Measurements from ENCODE around the gene CRAT. TPM values are rescaled to one million over a fixed set of nuclear protein-coding genes. Genes with fewer than 3 reads are reported as not detected.

CRAT gene
- total RNA-seq, 3 donors from 2014 or later = 18.7 to 74.7 (median 35.7) TPM

GRCh38 chr9:129146441-129146941 lies 35.9 kb upstream of the CRAT start:
- intact Hi-C loops (cut with DNase I; ENCODE audit: low total_unique reads) = no loop called here

DNA sequence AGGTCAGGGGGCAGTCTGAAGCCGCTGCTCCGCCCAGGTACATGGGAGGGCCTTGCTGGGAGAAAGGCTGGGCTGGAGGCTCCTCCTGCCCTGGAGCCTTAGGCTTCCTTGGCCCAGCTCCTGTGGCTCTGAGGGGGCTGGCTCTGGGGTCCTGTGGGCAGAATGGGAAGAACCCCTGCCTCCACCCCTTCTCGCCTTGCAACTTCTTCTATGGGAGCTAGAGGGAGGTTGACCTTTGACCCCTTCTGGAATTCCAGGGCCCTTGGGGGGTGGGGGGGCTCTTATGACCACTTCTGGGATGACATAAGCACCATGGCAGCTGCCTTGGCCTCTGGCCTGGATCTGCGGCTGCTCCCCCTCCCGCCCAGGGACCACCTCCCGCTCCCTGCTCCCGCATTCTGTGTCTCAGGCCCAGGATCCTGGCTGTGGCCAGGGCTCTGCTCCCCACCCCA lies 35.3 kb upstream of the CRAT start:
- no peaks in the 10 kb centered on the region for H3K9me3 ChIP-seq
- H3K36me3 ChIP-seq = no peaks in the 10 kb centered on the region
- H3K27ac ChIP-seq = peak overlapping the region; percentile 98 to 100
- peak overlapping the region in 1 of 3 donors; percentile 15 for H3K4me3 ChIP-seq
- peaks cover 39 to 52% of the 10 kb centered on the region in 2 donors for H3K4me1 ChIP-seq
- DNase-seq (ENCODE audit: low spot score in 2 of 2) = no peak
- intact Hi-C loops (cut with DNase I; ENCODE audit: low total_unique reads) = loop anchor here (2.0 kb wide), 1 partner anchor 29 kb away; no protein-coding TSS in a partner anchor
- H3K27me3 ChIP-seq = no peaks in the 10 kb centered on the region
- TF ChIP-seq POLR2AphosphoS5 (IDR thresholded peaks at IDR 0.05) (peak in 2 of 3 donors; percentile 16 to 28), POLR2A (IDR thresholded peaks at IDR 0.05) (no peak), CTCF (IDR thresholded peaks at IDR 0.05) (no peak)

More at GRCh38 chr9:129146441-129146941, 35.9 kb upstream of the CRAT start:
- Histone ChIP-seq H3K4me1 (peaks cover 35 to 46% of the 10 kb centered on the region in 2 donors), H3K9me3 (no peaks in the 10 kb centered on the region), H3K36me3 (no peaks in the 10 kb centered on the region), H3K4me3 (peak overlapping the region in 1 of 3 donors; percentile 26), H3K27me3 (no peaks in the 10 kb centered on the region), H3K27ac (peak overlapping the region; percentile 98 to 100)
- DNase-seq (ENCODE audit: low spot score in 2 of 2) = no peak
- TF ChIP-seq POLR2A (IDR thresholded peaks at IDR 0.05) (no peak), CTCF (IDR thresholded peaks at IDR 0.05) (no peak), POLR2AphosphoS5 (IDR thresholded peaks at IDR 0.05) (no peak)

GRCh38 chr9:129145316-129145715 lies 34.7 kb upstream of the CRAT start:
- intact Hi-C loops (cut with DNase I; ENCODE audit: low total_unique reads) = loop anchor here (2.0 kb wide), 1 partner anchor 29 kb away; no protein-coding TSS in a partner anchor
- Histone ChIP-seq H3K4me1 (peaks cover 45 to 58% of the 10 kb centered on the region in 2 donors), H3K36me3 (no peaks in the 10 kb centered on the region), H3K9me3 (no peaks in the 10 kb centered on the region), H3K27me3 (no peaks in the 10 kb centered on the region), H3K4me3 (peak overlapping the region in 1 of 3 donors; percentile 15), H3K27ac (peak overlapping the region; percentile 98 to 100)
- no peak for TF ChIP-seq POLR2A (IDR thresholded peaks at IDR 0.05)
- no peak for TF ChIP-seq POLR2AphosphoS5 (IDR thresholded peaks at IDR 0.05)
- TF ChIP-seq CTCF (IDR thresholded peaks at IDR 0.05) = no peak
- DNase-seq (ENCODE audit: low spot score in 2 of 2) = no peak

GRCh38 chr9:129143031-129143927 lies 32.7 kb upstream of the CRAT start:
- H3K4me3 ChIP-seq = peak overlapping the region in 1 of 3 donors; percentile 49
- peaks cover 48 to 60% of the 10 kb centered on the region in 2 donors for H3K4me1 ChIP-seq
- intact Hi-C loops (cut with DNase I; ENCODE audit: low total_unique reads) = no loop called here
- TF ChIP-seq POLR2AphosphoS5 (IDR thresholded peaks at IDR 0.05) = peak; percentile 42 to 63 (median 63)
- TF ChIP-seq POLR2A (IDR thresholded peaks at IDR 0.05) = no peak
- TF ChIP-seq CTCF (IDR thresholded peaks at IDR 0.05) = peak; percentile 56 to 88 (median 78)
- H3K27ac ChIP-seq = peak overlapping the region; percentile 98 to 100
- DNase-seq (ENCODE audit: low spot score in 2 of 2) = peak; percentile 90
- H3K9me3 ChIP-seq = no peaks in the 10 kb centered on the region
- no peaks in the 10 kb centered on the region for H3K36me3 ChIP-seq
- no peaks in the 10 kb centered on the region for H3K27me3 ChIP-seq

Measured in breast epithelium (tissue), 4 donors.